Activated CD8-positive, alpha-beta T cell treated with anti-CD3 and anti-CD28 coated beads, Interleukin-2, amount 10 ng/mL, durations not matched to agents 7 days and 5 days (primary cell): ENCODE measurements around the gene PACSIN1. TPM values are rescaled to one million over a fixed set of nuclear protein-coding genes. Genes with fewer than 3 reads are reported as not detected.
A peak's percentile ranks its signal among the peaks of the same experiment; 100 is the strongest.

Experiments used
- ATAC-seq: fragments of 150-1000 bp; cut with Tn5 transposase; one replicate; pipeline ENCODE4 v1.10.0; 2021; ENCODE audit warnings: moderate library complexity
- CTCF ChIA-PET: fragments of 350-600 bp; sonication (Branson Sonifier 250); formaldehyde crosslinking; loops from one replicate; lab custom pipeline; 2021; ENCODE audit warnings: antibody characterized with exemption; lab: Charles Lee
- POLR2A ChIA-PET: fragments of 350-600 bp; sonication (Branson Sonifier 250); formaldehyde crosslinking; loops from one replicate; lab custom pipeline; 2021; ENCODE audit warnings: antibody characterized with exemption; lab: Charles Lee
- DNase-seq: peaks from one replicate; pipeline ENCODE4 v3.0.0-alpha.2; 2020
- H3K27ac Mint-ChIP-seq: one replicate; pipeline ENCODE4 v1.8.0; 2021; ENCODE audit warnings: mild to moderate bottlenecking, mixed read lengths
- H3K27me3 Mint-ChIP-seq: one replicate; pipeline ENCODE4 v1.8.0; 2021; ENCODE audit warnings: low read depth, mixed read lengths
- H3K36me3 Mint-ChIP-seq: one replicate; pipeline ENCODE4 v1.8.0; 2021; ENCODE audit warnings: low read depth, mixed read lengths
- H3K4me1 Mint-ChIP-seq: one replicate; pipeline ENCODE4 v1.8.0; 2021; ENCODE audit warnings: low read depth, mixed read lengths
- H3K4me3 Mint-ChIP-seq: one replicate; pipeline ENCODE4 v1.8.0; 2021; ENCODE audit warnings: mild to moderate bottlenecking, mixed read lengths
- H3K9me3 Mint-ChIP-seq: one replicate; pipeline ENCODE4 v1.8.0; 2022; ENCODE audit warnings: mixed read lengths; ENCODE audit not compliant: insufficient read depth
- total RNA-seq, 2 experiments: library from RNA; stranded (reverse); gene quantifications; one replicate each; pipeline ENCODE4 v1.2.3, GENCODE V29; 2021

Gene PACSIN1, protein sequence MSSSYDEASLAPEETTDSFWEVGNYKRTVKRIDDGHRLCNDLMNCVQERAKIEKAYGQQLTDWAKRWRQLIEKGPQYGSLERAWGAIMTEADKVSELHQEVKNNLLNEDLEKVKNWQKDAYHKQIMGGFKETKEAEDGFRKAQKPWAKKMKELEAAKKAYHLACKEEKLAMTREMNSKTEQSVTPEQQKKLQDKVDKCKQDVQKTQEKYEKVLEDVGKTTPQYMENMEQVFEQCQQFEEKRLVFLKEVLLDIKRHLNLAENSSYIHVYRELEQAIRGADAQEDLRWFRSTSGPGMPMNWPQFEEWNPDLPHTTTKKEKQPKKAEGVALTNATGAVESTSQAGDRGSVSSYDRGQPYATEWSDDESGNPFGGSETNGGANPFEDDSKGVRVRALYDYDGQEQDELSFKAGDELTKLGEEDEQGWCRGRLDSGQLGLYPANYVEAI
- total RNA-seq = 1 to 10 TPM; 1.4 to 1.9 TPM

DNA sequence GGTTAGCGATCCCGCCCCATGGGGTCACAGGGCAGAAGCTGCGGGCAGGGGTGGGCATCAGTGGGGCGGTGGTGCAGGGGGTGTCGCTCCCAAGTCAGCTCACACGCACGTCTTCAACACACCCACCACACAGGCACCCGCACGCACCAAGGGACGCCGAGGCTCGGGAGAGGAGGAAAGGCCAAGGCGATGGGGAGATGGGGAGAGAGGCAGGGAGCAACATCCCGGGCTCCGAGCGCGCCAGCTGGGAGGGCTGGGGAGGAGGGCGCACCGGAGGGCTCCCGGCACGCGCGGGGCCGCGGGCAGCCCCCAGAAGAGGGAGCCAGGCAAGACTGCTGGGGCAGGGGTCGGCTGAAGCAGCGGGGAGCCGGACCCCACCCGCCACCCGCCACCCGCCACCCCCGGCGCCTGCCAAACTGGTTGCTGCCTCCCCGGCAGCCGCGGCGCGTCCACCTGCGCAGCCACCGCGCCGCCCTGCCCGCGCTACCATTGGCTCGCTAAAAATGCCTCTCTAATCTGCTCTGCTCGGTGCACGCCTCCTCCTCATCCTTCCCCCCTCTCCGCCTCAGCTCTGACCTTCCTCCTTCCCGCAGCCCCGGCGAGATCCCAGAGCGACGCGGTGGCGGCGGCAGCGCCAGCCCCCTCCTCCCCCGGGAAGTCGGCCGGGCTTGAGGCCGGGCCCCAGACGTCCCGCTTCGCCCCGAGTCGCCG, at the start of gene PACSIN1:
Gene PACSIN1, plus strand, starts transcription at position 546 of the 711 bp plus-strand sequence. CDS start 60,230 bp downstream, outside the sequence.
- peak; percentile 78 for ATAC-seq

DNA sequence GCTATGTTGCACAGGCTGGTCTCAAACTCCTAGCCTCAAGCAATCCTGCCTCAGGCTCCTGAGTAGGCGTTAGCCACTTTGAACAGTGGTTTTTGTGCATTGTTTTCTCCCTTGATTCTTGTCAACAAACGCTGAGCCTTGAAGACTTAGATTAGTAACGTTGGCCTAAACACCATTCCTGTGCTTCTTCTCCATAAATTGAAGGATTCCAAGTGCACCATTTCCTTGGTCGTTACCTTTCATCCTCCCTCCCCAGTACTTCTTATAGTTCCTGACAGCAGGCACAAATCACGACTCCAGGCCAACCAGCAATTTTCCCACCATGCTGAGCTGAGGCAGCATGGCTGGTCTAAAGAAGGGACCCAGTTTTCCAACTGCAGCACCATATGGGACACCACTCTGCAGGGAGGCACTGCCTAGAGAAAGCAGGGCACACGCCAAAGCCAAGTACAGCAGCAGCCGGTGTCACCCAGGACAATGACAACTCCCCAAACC, 49.0 kb upstream of the PACSIN1 start:
- H3K4me1 Mint-ChIP-seq = peaks cover 21% of the 10 kb centered on the region
- no peaks in the 10 kb centered on the region for H3K9me3 Mint-ChIP-seq
- no peak overlapping the region for H3K4me3 Mint-ChIP-seq
- ChIA-PET POLR2A (interaction anchor here (0.6 to 1.1 kb wide), 3 partner anchors 30 to 910 kb away, joined by 3 to 6 read pairs (median 3); partner anchors contain the start of gene SMIM29), CTCF (interaction anchor here (1.3 to 6.5 kb wide), 6 partner anchors 8 to 221 kb away, joined by 3 to 176 read pairs (median 21); partner anchors contain the start of genes RPS10 and SMIM29)
- no peak for ATAC-seq
- DNase-seq = no peak
- H3K27ac Mint-ChIP-seq = no peak overlapping the region
- peaks cover 57% of the 10 kb centered on the region for H3K36me3 Mint-ChIP-seq
- no peaks in the 10 kb centered on the region for H3K27me3 Mint-ChIP-seq

More for the DNA sequence above, at the start of gene PACSIN1:
- no peaks in the 10 kb centered on the region for H3K9me3 Mint-ChIP-seq
- H3K4me3 Mint-ChIP-seq = peak within 1 kb of the TSS; percentile 51
- peak; percentile 31 for DNase-seq
- peaks cover 6% of the 10 kb centered on the region for H3K4me1 Mint-ChIP-seq
- no peak within 1 kb of the TSS for H3K27ac Mint-ChIP-seq
- H3K27me3 Mint-ChIP-seq = peaks cover 28% of the 10 kb centered on the region
- CTCF ChIA-PET = interaction anchor here (1.0 kb wide), 1 partner anchor 144 kb away, joined by 3 read pairs; no protein-coding TSS in a partner anchor
- no peaks in the 10 kb centered on the region for H3K36me3 Mint-ChIP-seq
- POLR2A ChIA-PET = no interaction called here

DNA sequence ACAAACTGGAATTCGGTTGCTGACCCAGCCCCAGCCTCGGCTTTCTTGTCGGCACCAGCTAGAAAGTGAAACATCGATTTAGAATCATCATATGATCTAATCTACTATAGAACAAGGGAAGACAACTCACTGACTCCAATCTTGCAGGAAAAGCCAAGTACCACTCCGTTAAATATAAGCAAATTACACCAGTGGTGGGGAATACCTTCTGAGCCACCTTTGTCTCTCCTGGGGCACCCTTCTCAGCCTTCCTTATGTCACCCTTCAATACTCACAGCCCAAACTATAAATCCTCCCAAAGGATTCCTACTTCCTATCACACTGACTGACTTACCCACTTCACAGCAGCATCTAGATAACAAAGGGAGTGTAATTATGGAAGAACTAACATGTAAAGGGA, 47.5 kb upstream of the PACSIN1 start:
- Mint-ChIP-seq H3K9me3 (no peaks in the 10 kb centered on the region), H3K4me1 (peaks cover 28% of the 10 kb centered on the region), H3K36me3 (peaks cover 62% of the 10 kb centered on the region), H3K4me3 (no peak overlapping the region), H3K27me3 (no peaks in the 10 kb centered on the region), H3K27ac (peak overlapping the region; percentile 2)
- no peak for DNase-seq
- no peak for ATAC-seq
- ChIA-PET CTCF (interaction anchor here (6.5 kb wide), 1 partner anchor 170 kb away, joined by 176 read pairs; the partner anchor contains the start of gene SMIM29), POLR2A (interaction anchor here (0.6 kb wide), 1 partner anchor 530 kb away, joined by 3 read pairs; no protein-coding TSS in a partner anchor)

DNA sequence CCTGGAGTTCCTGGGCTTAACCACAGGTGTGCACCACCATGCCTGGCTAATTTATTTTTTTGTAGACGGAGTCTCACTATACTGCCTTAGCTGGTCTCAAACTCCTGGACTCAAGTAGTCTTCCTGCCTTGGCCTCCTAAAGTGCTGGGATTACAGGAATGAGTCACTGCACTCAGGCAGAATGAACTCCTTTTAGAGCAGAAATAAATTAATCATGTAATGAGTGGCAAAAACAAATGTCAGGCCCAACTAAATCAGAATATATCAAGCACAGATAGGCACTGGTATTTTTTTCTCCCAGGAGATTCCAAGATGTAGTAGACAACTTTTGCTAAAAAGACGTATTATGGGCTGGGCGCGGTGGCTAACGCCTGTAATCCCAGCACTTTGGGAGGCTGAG, 42.6 kb upstream of the PACSIN1 start:
- Mint-ChIP-seq H3K27ac (no peak overlapping the region), H3K4me1 (peaks cover 45% of the 10 kb centered on the region), H3K36me3 (peaks cover 57% of the 10 kb centered on the region), H3K27me3 (no peaks in the 10 kb centered on the region), H3K9me3 (no peaks in the 10 kb centered on the region), H3K4me3 (peak overlapping the region; percentile 4)
- ATAC-seq = no peak
- POLR2A ChIA-PET = interaction anchor here (2.6 to 2.7 kb wide), 2 partner anchors 8 to 186 kb away, joined by 9 to 16 read pairs; partner anchors contain the start of gene HMGA1
- CTCF ChIA-PET = interaction anchor here (1.0 to 6.4 kb wide), 3 partner anchors 8 to 227 kb away, joined by 3 to 39 read pairs (median 26); partner anchors contain the start of gene SMIM29
- no peak for DNase-seq

DNA sequence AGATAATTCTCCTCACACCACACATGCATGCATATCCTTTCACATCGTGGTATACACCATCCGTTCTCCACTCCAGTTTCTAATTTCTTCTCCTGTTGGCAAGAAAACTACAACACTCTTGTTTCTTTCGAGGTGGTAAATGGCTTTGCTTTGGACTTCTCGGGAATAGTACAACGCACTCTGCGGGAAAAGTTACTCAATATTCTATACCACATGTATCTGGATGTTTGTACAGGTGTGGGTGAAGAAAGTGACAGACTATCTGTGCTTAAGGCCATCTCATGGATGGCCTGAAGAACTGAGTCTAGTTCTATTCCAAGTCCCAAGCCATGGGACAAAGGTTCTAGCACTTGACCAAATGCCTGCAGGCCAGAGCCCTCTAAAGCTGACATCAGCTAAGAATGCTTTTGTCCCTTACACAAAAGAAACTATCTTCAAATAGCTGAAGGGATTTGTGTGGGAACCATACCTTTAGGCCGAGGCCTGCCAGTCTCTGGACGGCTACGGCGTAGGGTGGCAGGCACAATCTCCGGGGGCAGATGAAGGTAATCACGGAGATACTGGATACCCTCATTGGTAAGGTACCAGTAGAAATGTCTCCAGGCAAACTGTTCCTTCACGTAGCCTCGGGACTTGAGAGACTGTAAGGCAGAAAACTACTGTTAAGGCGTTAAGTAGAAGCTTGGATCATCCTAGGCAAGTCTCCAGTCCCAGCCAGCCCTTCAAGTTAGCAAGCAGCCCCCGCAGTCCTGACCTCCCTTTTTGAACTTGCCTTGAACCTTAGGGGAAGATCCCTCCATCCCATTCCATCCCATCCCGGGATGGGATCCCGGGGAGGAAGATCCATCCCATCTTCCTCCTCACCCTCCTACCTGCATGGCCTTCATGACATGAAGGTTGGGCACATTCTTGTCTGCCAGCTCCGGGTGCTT, 41.4 kb upstream of the PACSIN1 start:
- DNase-seq = no peak
- peaks cover 2% of the 10 kb centered on the region for H3K27me3 Mint-ChIP-seq
- H3K4me3 Mint-ChIP-seq = peak overlapping the region; percentile 99
- H3K36me3 Mint-ChIP-seq = peaks cover 51% of the 10 kb centered on the region
- ChIA-PET CTCF (interaction anchor here (0.6 to 6.4 kb wide), 5 partner anchors 9 to 388 kb away, joined by 3 to 39 read pairs (median 4); partner anchors contain the start of gene SMIM29), POLR2A (interaction anchor here (0.6 to 2.7 kb wide), 7 partner anchors 10 to 367 kb away, joined by 3 to 16 read pairs (median 4); partner anchors contain the start of genes BLTP3A, HMGA1 and SMIM29)
- no peak for ATAC-seq
- peaks cover 41% of the 10 kb centered on the region for H3K4me1 Mint-ChIP-seq
- H3K9me3 Mint-ChIP-seq = no peaks in the 10 kb centered on the region
- peak overlapping the region; percentile 98 for H3K27ac Mint-ChIP-seq

DNA sequence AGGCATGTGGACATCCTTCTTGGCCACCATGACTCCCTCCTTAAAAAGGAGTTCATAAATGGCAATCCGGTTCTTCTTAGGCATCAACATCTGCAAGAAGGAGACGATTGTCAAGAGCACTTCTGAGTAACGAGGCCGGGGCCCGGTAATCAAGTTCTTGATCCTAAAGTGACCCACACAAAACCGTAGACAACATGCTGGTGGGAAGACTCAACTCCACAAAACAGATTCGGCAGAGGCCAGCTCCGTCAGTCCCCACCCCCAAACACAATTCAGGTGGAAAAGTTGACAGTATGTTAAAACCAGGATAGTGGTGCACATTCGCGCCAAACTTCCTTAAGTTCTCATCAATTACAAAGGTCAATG, 40.8 kb upstream of the PACSIN1 start:
- Mint-ChIP-seq H3K4me1 (peaks cover 39% of the 10 kb centered on the region), H3K36me3 (peaks cover 46% of the 10 kb centered on the region), H3K27me3 (peaks cover 5% of the 10 kb centered on the region), H3K4me3 (peak overlapping the region; percentile 99), H3K27ac (peak overlapping the region; percentile 98), H3K9me3 (no peaks in the 10 kb centered on the region)
- DNase-seq (peak; percentile 32), ATAC-seq (peak; percentile 4)
- ChIA-PET POLR2A (interaction anchor here (0.6 to 2.7 kb wide), 8 partner anchors 10 to 366 kb away, joined by 3 to 16 read pairs (median 4); partner anchors contain the start of genes BLTP3A, HMGA1 and SMIM29), CTCF (interaction anchor here (1.5 to 6.4 kb wide), 3 partner anchors 10 to 229 kb away, joined by 4 to 39 read pairs (median 26); partner anchors contain the start of gene SMIM29)

DNA sequence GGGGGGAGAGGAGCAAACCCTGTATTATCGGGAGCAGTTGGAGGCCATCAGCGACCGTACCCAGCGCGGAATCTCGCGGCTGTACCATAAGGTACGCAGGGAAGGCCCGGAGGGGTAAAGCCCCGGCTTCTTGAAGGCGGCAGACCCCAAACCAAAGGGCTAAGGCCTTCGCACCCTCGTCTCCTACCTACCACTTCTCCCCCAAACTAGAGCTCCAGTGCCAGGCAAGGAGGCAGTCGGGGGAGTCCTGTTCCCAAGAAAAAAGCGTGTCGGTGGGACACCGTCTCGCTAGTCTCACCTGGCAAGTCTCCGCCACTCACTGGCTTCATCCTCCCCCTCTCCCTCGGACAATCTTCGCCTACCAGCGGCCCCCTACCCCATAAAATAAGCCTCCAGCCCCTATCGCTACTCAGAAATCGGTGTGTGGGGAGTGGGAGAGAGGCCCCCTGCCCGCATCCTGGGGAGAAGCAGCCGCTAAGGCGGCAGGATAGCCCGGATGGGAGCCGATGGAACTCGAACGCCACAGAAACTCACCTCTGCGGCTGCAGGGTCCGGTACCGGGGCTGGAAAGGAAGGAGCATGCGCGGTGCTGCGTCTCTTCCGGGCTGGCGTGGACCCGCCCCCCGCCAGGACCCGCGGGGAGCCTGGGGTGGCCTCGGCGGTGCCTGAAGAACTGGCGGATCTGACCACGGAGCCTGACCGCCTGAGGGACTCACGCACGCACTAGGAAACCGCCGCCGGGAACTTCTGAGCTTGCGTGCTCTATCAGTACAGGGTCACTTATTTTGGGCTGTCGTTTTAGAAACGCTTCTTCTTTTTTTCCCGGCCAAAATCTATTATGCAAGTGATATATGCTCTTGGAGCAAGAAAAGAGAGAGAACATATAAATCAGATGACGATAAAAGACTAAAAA, 40.1 kb upstream of the PACSIN1 start, which contains the start of gene RPS10:
Gene RPS10, minus strand, starts transcription at position 572 of the 913 bp plus-strand sequence. CDS start 848 bp downstream, outside the sequence.
- peak; percentile 95 for ATAC-seq
- POLR2A ChIA-PET = interaction anchor here (0.6 to 2.7 kb wide), 16 partner anchors 11 to 637 kb away, joined by 3 to 16 read pairs (median 4); partner anchors contain the start of genes BLTP3A, HMGA1, LEMD2 and SMIM29
- CTCF ChIA-PET = interaction anchor here (1.0 to 6.4 kb wide), 6 partner anchors 10 to 270 kb away, joined by 3 to 39 read pairs (median 4); partner anchors contain the start of gene SMIM29

DNA sequence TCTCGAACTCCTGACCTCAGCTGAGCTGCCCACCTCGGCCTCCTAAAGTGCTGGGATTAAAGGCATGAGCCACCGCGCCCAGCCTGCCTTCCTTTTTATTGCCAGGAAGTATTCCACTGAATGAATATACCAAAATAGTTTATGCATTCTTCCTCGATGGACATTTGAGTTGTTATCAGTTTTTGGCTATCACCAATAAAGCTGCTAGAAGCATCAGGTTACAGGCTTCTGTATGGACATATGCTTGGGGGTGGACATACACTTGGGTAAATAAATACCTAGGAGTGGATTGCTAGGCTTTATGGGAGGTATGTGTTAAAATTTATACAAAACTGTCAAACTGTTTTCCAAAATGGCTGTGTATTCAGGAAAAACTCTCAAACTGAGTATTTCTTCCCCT, 30.0 kb upstream of the PACSIN1 start:
- H3K27me3 Mint-ChIP-seq = peaks cover 4% of the 10 kb centered on the region
- ChIA-PET CTCF (no interaction called here), POLR2A (interaction anchor here (1.0 kb wide), 1 partner anchor 10 kb away, joined by 6 read pairs; the partner anchor contains the start of gene RPS10)
- ATAC-seq = no peak
- H3K27ac Mint-ChIP-seq = no peak overlapping the region
- DNase-seq = no peak
- H3K4me1 Mint-ChIP-seq = no peaks in the 10 kb centered on the region
- H3K36me3 Mint-ChIP-seq = no peaks in the 10 kb centered on the region
- H3K4me3 Mint-ChIP-seq = no peak overlapping the region
- H3K9me3 Mint-ChIP-seq = no peaks in the 10 kb centered on the region

More for the DNA sequence above, 40.1 kb upstream of the PACSIN1 start, which contains the start of gene RPS10:
- Mint-ChIP-seq H3K4me3 (peak within 1 kb of the TSS; percentile 99), H3K9me3 (no peaks in the 10 kb centered on the region), H3K36me3 (peaks cover 43% of the 10 kb centered on the region), H3K27me3 (peaks cover 8% of the 10 kb centered on the region), H3K4me1 (peaks cover 35% of the 10 kb centered on the region), H3K27ac (peak within 1 kb of the TSS; percentile 98)
- peak; percentile 91 for DNase-seq

DNA sequence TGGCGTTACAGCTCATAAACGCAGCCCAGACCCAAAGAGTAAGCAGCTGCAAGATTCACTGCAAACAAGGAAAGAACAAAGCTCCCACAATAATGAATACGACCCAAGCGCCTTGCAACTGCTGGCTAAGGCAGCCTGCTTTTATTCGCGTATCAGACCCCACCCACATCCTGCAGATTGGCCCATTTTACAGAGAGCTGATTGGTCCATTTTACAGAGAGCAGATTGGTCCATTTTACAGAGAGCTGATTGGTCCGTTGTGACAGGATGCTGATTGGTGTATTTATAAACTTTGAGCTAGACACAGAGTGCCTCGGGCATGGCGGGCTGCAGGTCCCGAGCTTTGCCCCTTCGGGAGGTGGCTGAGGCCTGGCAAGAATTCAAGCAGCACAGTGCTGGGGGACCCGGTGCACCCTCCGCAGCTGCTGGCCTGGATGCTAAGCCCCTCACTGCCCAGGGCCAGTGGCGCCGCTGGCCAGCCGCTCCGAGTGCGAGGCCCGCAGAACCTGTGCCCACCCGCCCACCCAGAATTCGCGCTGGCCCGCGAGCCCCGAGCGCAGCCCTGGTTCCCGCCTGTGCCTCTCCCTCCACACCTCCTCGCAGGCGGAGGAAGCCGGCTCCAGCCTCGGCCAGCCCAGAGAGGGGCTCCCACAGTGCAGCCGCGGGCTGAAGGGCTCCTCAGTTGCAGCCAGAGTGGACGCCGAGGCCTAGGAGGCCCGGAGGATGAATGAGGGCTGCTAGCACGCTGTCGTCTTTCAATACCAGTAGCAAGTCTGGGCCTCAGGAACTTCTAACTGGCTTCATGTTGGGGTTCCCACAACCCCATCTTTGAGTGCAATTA, 28.9 kb upstream of the PACSIN1 start:
- DNase-seq (no peak), ATAC-seq (no peak)
- ChIA-PET CTCF (no interaction called here), POLR2A (interaction anchor here (1.0 kb wide), 1 partner anchor 11 kb away, joined by 6 read pairs; the partner anchor contains the start of gene RPS10)
- Mint-ChIP-seq H3K9me3 (no peaks in the 10 kb centered on the region), H3K4me3 (no peak overlapping the region), H3K27ac (no peak overlapping the region), H3K36me3 (no peaks in the 10 kb centered on the region), H3K4me1 (peaks cover 2% of the 10 kb centered on the region), H3K27me3 (no peaks in the 10 kb centered on the region)
